Hindlimb muscle (tissue), 1 donor: ENCODE results near the gene PITPNM2. TPM values are rescaled to one million over a fixed set of nuclear protein-coding genes. Genes with fewer than 3 reads are reported as not detected.

Experiments
- DNase-seq: peaks from one replicate; pipeline ENCODE4 v3.0.0-alpha.2; 2013
- polyA plus RNA-seq: library from polyadenylated mRNA; unstranded; fragments of 120-200 nt; gene quantifications from one replicate; pipeline ENCODE4 v1.2.1, GENCODE V29; 2013; ENCODE audit not compliant: insufficient read length

PITPNM2 gene
- 6.0 TPM for polyA plus RNA-seq

DNA sequence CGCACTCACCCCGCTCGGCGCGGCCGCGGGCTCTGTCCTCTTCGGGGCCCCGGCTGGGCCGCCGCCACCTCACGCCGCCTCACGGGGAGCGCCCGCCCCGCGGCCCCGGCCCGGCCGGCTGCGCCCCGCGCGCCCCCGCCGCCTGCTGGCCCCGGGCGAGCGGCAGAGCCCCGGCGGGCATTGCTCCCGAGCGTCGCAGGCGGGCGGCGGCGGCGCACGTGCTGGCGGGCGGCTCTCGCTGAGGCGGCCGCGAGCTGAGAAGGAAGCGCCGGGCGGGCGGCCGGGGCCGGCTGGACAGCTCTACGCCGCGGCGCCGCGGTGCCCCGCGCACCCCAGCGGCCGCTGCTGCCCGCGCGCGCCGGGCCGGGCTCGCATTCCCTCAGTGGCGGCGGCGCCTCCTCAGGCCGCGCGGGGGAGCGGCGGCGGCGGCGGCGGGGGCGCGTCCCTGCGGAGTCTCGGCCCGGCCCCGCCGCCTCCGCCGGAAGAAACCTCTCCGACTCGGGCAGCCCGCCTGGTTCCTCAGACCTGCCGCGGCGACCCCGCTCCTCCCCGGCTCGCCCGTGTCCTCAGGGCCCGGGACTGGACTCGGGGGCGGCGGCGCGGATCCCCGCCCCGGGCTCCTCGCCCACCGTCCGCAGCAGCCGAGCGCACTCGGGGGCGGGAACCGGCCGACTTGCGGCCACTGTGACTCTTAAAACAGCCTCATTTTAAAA lies at the start of gene PITPNM2:
PITPNM2 (minus strand) TSS at position 347 of the 713 bp plus-strand sequence. CDS start 116,500 bp downstream, outside the sequence.
- peak; percentile 66 for DNase-seq

DNA sequence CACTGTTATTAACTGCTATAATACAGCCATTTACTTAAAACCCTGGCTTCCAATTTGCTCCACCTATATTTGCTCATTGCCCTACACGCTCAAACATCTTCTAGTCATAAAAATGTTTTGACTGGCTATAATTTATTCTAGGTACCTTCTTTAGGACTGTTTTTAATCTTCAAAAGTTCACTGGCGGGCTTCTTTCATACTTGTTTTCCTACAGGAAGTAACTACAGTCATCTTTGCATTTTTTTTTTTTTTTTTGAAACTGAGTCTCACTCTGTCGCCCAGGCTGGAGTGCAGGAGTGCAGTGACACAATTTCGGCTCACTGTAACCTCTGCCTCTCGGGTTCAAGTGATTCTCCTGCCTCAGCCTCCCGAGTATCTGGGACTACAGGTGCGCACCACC lies 49.5 kb upstream of the PITPNM2 start:
- DNase-seq, result no peak

DNA sequence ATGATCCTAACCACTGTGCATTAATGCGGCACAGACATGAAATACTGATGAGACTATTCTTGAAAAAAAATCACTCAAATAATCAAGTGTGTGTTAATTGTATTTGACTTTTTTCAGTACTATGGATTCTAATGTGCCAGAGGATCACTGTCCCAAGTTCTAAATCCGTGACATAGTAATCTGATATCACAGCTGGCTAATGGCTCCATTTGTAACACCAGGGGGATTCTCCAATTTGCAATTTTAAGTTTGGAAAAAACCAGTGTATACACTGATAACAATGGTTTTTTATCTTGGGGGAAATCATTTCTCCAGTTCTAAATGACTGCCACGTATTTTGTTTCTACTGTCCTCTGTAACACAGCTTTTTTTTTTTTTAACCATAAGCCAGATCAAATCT lies 49.0 kb upstream of the PITPNM2 start:
- no peak for DNase-seq

DNA sequence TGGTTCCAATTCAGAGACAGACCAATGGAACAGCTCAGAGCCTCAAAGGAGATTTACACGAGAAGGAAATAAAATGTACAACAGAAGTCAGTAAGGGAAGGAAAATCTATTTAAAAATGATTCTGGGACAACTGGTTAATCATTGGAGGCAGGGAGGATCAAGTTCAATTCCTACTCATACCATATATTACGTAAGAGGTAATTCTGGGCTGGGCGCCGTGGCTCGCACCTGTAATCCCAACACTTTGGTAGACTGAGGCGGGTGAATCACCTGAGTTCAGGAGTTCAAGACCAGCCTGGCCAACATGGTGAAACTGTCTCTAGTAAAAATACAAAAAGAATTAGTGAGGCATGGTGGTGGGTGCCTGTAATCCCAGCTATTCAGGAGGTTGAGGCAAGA lies 36.7 kb upstream of the PITPNM2 start:
- DNase-seq, result no peak

DNA sequence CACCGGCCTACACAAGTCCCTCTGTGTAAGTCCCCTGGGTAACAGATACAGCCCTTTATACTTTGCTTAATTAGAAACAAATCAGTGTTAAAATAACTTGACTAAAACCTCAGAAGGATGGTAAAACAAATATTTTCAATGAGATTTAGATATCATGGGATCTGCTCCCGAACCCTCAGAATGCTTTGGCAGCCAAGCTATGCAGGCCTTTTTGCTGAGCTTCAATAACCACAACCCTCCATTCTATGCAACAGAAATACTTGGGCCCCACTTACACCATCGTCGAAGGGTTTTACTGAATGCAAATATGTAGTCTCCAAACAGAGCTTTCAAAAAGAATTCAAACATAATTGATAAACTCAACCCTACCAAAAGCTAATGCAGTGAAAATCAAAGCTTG lies 29.3 kb upstream of the PITPNM2 start:
- no peak for DNase-seq

DNA sequence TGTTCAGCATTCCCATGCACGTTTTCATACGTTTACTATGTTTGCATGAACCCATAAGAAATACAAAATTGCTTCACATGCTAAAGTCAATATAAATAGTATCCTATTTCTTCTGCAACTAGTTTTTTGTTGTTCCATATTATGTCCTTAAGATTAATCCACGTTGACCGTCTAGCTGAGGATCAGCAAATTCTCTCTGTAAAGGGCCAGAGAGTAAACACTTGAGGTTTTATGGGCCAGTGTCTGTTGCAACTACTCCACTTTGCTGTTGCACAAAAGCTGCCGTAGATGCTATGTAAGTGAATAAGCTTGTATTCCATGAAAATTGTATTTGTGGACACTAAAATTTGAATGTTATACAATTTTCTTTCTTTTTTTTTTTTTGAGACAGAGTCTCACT lies 21.1 kb upstream of the PITPNM2 start:
- DNase-seq, result no peak

DNA sequence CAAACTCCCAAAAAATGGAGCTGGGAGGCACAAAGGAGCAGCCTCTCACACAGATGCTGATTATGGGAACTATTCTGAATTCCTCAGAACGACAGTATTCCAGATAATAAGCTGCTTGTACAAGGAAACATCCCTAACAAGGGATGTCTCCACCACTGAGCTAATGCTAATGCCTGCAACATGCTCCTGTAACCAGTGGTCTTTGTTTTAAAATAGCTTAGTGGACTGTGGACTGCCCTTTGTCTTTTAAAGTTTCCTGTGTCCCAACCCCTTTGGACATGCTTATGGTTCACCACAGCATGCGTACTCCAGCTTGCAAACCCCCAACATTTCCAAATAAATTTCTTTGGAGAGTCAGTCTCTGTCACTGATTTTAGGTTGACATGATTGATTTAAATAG lies 16.4 kb upstream of the PITPNM2 start:
- no peak for DNase-seq

DNA sequence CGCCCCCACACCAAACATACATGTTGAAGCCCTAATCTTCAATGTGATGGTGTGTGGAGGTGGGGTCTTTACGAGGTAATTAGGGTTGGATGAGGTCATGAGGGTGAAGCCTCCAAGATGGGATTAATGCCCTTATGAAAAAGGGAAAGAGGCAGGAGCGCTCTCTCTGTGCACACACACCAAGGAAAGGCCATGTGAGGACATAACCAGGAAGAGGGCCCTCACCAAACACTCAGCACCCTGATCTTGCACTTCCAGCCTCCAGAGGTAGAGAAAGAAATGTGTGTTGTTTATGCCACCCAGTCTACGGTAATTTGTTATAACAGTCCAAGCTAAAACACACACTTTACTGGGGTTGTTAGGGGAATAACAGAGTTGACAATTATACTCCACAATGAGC lies 14.6 kb upstream of the PITPNM2 start:
- DNase-seq, result no peak

DNA sequence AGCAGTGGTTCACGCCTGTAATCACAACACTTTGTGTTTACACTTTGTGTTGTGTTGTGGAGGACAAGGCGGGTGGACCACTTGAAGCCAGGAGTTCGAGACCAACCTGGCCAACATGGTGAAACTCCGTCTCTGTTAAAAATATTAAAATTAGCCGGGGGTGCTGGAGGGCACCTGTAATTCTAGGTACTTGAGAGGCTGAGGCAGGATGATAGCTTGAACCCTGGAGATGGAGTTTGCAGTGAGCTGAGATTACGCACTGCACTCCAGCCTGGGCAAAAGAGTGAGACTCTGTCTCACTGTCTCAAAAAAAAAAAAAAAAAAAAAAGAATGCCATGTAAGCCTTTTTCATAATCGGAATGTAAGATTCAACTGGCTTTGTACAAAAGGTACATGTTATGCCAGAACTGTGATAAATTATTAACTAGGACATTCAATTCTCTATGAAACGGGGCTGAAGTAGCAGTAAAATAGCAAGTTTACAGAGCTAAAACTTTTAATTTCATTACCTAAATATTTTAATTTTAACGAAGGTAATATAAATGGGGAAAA lies 13.9 kb upstream of the PITPNM2 start:
- no peak for DNase-seq

DNA sequence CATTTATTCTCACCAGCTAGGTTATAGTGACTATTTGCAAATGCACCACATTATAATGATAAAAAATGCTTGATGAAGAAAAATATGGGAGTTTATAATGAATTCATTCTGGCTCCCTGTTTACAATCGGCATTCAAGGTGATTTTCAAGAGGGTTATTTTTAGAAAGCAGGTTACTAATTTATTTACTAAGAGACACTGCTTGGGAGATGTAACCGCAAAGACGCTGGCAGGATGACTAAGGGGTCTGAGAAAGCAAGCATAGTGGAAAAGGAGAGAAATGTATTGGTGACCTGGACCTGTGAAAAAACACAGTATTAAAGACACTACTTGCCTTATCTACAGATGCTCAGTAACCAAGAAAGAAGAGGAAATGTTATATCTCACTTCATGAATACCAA lies 13.3 kb upstream of the PITPNM2 start:
- DNase-seq, result no peak

DNA sequence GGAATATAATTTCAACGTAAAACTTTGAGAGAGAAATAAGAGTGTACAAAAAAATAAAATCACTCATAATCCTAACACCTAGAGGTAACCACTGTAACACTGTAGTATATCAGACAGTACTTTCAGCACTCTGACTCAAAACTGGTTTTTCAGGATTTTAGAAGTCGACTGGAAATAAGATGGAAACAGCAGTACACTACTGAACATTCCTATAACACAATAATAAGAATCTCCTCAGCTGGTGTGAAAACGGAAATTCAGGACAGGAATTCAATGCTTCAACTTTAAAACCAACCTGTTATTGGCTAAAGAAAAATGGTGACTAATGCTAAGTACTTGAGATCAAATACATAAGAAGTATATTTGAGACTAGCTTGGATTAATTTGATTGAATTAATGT lies 12.3 kb upstream of the PITPNM2 start:
- no peak for DNase-seq

DNA sequence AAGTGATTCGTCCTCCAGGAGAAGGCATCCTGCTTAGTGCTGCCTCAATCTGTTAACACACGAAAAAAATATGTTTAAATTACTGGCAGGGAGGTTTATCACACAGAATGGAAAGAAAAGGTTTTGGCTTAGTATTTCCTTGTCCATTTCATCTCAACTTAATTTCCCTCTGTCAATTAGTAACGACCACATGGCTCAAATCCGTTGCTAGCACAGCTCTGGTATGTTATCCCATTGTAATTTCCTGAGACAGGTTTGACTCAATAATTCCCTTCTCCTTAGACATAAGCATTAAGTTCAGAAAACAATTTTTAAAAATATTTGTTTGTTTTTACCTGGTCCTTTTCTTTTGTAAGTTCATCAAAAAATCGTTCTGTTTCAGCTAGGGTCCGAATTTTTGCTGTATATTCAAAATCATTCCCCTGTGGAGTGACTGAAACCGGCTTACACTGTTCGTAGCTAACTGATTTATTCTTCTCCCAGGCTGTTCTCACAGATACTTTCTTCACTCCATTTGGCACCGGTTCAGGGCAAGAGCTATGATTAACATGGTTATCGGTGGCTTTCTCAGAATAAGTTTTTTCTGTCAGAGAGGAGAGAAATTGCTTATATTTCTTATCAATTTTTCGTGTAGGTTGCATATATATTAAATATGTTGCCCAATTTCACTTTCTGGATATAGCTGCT lies 10.1 kb upstream of the PITPNM2 start:
- DNase-seq, result no peak

DNA sequence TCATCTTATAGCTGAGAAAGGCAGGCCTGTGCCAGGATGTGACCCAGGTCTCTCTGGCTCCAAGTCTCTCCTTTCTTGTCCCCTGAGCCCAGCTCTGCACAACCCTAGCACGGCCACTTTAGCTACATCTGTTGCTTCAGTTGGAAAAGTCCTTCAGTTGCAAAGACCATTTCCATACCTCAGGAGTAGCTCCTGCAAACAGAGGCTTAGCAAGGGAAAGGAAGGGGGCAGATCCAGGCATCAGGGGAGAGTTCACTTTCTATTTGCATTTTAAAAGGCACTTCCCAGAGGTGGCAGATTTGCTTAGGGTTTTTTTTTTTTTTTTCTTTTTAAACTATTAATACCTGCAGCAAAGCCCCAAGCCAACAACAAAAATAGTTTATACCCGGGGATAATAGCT lies 3.0 kb upstream of the PITPNM2 start:
- DNase-seq, result no peak

DNA sequence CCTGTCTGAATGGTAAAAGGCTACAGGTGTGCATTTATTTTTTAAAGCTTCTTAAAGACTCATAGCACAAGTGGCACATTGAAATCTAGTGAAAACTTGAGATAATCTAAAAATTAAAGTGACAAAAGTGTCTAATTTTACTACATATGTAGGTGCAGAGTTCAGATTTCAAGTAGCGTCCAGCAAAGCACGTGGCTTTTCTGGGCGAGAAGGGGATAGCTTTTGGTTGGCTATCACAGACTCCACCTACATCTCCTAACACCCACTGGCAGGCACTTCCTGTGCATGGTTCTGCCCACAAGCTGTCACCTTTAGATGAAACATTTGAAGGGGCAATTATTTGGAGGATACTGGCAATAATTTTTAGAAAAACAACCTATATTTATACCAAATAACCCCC lies 1.9 kb upstream of the PITPNM2 start:
- no peak for DNase-seq

DNA sequence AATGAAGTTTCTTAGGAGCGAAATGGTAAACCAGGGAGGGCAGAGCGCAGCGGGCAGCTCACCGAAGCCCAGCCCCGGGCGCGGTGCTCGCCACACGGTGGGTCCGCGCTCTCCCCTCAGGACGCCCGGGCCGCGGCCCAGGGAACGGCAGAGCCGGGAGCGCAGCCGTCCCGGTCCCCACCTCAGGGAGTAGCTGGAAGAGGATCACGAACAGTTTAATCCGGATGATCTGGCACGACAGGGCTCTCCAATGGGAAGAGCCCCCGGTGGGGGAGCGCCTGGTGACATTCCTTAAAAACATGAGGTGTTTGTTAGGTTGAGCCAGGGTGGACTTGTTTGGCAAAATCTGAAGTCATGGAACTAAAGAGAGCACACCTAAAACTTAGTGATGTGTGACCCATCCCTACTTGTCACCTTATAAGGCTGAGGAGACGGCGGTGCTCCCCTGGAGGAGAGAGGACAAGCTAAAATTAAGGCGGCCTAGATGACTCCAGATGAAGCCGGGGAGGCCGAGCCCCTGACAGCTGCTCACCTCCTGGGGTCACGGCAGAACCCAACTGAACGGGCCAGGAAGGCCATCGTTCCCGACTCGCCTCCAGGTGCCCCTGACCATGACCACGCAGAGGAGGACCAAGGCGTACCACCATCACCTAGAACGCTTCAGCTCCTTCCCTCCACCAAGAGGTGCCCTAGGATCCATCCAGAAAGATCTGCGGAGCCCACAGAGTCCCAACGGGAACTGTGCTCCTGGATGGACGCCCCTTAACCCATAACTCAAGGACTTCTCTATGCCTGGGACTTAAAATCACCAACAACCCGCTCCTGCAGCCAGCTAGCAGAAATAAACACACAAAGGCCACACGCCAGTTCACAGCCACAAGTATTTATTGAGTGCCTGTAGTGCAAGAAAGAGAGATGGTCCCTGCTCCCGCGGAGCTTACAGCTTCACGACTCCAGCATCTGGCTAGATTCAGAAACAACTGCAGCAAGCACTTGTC lies 866 bp upstream of the PITPNM2 start:
- no peak for DNase-seq

DNA sequence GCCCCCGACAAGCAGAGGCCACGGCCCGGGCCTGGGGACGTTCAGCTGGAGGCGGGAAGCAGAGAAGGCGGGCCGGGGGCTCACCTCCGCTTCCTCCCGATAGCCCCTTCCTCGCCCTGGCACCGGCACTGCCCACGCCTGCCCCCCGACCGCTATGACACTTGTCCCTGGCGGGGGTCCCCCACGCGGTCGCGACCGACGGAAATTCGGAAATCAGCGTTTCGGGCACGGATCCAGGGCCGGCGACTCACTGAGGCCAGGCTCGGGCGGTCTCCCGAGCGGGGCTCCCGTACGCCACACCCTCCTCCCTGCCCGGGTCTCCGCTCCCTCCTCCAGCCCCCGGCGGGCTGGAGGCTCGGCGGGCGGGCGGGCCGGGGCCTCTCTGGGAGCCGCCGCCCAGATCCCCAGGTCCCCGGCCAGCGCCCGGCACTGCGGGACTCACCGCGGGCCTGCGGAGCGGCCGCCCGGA lies 581 bp downstream of the PITPNM2 start:
- peak; percentile 35 for DNase-seq

DNA sequence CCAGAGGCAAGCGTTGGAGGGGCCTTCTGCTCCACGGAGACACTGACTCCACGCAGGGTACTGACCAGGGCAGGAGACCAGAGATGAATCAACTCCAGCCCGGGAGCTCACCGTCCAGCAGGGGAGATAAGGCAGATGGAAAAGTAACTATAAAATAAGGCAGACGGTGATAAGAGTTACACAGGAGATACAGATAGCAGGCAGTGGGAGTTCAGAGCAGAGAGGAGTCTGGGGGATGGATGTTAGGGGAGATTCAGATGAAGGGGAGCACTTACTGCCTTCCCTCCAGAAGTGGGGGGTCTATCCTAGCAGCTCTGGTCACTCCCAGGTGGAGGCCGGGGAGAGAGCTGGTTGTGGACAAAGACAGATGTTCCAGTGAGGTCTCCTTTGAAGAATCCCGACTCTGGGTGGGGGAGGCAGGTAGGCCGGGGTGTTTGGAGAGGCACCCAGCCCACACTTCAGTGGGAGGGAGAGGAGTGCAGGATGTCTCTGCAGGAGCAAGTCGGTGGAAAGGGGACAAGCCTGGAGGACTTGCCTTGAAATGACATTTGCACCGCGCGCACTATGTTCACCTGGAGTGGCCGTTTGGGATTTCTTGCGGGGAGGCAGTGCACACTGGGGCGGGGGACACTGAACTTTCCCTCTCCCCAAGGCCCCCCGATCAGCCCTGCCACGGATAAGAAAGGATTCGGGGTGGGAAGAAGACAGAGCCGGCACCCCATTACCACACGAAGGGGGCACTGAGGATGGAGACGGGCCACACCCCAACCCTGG lies 1.2 kb downstream of the PITPNM2 start:
- DNase-seq, result no peak

DNA sequence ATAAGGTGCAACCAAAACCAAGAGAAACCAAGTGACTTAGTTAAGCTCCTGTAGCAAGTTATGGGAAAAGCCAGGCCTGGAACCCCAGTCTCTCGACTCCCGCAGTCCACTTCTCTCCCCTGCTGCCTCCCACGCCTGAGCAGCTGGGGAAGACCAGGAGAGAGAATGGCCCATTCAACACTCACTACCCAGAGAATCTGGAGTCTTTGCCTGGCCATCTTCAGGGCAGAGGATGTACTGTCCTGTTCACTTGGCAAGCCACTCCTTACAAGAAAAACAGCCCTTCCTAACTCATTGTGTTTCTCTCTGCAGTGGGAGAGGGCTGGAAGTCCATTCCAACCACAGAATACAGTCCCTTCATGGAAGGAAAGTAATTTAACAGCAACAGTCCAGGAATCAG lies 1.8 kb downstream of the PITPNM2 start:
- DNase-seq, result no peak

DNA sequence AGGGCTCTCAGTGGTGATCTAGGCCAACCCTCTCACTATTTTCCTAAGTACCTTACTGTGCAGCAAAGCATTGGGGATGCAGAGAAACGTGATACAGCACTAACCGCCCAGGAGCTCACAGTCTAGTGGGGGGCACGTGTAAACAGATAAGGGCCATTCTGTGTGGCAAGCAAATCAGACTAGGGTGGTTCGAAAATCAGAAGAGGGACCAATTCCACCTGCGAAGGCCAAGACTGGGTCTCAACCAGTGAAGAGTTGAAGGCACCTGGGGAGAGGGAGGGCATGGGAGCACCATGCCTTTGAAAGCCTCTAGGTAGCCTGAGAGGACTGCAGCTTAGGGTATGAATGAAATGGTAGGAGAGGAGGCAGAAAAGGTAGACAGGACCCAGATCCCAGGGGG lies 2.2 kb downstream of the PITPNM2 start:
- no peak for DNase-seq

DNA sequence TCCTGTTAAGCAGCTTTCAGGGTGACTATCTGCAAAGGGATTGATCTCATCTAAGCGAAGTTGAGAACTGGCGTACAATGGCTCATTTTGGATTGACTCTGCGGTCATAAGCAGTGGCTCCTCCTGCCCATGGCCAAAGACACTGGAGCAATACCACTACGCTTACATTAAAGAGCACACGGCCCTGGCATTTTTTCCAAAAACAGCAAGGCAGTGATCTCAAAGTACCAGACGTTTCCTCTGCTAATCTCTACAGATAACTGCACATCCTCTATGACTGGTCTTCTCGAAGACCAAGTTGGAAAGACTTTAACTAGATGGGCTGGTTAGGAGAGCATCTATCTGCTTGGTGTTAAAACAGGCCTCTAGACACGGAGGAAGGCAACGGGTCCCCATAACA lies 2.7 kb downstream of the PITPNM2 start:
- no peak for DNase-seq

DNA sequence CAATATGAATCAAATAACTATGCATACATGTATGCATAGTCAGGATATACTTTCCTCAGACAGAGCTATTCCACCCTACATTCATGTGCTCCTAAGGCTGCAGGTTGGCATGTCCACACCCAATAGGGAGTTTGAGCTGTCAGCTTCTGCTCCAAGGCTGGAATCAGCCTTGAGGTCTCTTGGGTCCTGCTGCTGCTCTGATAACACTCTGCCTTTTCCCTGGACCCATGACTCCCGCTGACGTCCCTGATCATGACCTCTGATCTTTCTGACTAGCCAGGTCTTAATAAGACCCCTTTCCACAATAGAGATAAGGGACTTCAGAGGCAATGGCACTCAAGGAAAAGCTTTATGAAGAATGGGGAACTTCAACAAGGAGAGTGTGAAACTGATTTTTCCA lies 5.7 kb downstream of the PITPNM2 start:
- DNase-seq, result no peak
